ENCODE results near the gene LPP. TPM values are rescaled to one million over a fixed set of nuclear protein-coding genes. Genes with fewer than 3 reads are reported as not detected.

The LPP gene
- total RNA-seq, 6 experiments from 2014 or later: 84.1 to 121 (median 102) TPM

DNA sequence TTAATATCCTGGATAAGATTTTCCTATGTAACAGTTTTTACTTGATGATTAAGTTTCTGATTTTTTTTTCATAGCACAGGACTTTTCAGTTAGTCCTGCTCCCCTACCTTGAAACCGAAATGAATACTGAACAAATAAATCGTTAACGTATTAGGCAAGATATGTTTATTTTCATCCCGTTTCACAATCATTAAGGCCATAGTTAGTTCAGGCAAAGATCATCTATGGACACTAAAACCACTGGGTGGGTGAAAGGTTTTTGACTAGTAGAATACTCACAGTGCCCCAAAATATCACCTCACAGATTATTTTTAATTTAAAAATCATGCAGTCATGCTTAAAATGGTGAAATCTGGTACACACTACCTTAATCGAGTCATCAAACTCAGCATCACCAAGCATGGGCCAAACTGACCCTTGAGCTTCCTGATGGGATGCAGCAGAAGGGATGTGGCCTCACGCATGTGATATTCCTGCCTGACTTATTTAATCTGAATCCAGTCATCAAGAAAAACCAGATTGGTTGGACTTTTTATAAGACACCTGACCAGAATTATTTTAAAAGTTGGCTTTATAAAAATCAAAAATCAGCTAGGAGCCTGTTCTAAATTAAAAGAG, 365.0 kb downstream of the LPP start:
- TF ChIP-seq, protein P1, sequence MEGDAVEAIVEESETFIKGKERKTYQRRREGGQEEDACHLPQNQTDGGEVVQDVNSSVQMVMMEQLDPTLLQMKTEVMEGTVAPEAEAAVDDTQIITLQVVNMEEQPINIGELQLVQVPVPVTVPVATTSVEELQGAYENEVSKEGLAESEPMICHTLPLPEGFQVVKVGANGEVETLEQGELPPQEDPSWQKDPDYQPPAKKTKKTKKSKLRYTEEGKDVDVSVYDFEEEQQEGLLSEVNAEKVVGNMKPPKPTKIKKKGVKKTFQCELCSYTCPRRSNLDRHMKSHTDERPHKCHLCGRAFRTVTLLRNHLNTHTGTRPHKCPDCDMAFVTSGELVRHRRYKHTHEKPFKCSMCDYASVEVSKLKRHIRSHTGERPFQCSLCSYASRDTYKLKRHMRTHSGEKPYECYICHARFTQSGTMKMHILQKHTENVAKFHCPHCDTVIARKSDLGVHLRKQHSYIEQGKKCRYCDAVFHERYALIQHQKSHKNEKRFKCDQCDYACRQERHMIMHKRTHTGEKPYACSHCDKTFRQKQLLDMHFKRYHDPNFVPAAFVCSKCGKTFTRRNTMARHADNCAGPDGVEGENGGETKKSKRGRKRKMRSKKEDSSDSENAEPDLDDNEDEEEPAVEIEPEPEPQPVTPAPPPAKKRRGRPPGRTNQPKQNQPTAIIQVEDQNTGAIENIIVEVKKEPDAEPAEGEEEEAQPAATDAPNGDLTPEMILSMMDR (IDR thresholded peaks at IDR 0.05): no peak
- H3K4me1 Mint-ChIP-seq (ENCODE audit: low read depth): peaks cover 19% of the 10 kb centered on the region
- no peaks in the 10 kb centered on the region for H3K9me3 Mint-ChIP-seq
- no peak overlapping the region for H3K4me3 Mint-ChIP-seq
- H3K27ac Mint-ChIP-seq: no peak overlapping the region
- no peaks in the 10 kb centered on the region; the same call in 1 of the 2 replicates for H3K27me3 Mint-ChIP-seq (ENCODE audit: insufficient read depth)
- no peak for DNase-seq
- H3K36me3 Mint-ChIP-seq (ENCODE audit: low read depth): peaks cover 26% of the 10 kb centered on the region

DNA sequence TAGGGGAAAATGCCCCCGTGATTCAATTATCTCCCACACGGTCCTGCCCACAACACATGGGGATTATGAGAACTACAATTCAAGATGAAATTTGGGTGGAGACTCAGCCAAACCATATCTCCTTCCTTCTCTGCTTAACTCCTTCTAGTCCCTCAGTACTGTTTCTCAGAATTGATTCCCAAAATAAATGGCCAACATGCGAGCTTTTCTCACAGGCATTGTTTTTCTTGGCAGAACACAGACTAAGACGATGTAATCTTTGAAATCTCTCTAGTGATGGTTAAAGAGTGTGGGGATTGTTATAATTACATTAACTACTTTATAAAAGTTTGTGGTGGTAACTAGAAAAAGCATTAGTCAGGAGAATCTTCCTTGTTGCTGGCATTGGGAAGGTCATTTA, 366.5 kb downstream of the LPP start:
- no peak for DNase-seq
- no peak overlapping the region for H3K27ac Mint-ChIP-seq
- TF ChIP-seq, protein P1 (IDR thresholded peaks at IDR 0.05): no peak
- H3K27me3 Mint-ChIP-seq (ENCODE audit: insufficient read depth): no peaks in the 10 kb centered on the region; the same call in 1 of the 2 replicates
- H3K4me1 Mint-ChIP-seq (ENCODE audit: low read depth): peaks cover 24% of the 10 kb centered on the region
- peaks cover 36% of the 10 kb centered on the region for H3K36me3 Mint-ChIP-seq (ENCODE audit: low read depth)
- H3K9me3 Mint-ChIP-seq: no peaks in the 10 kb centered on the region
- no peak overlapping the region for H3K4me3 Mint-ChIP-seq

DNA sequence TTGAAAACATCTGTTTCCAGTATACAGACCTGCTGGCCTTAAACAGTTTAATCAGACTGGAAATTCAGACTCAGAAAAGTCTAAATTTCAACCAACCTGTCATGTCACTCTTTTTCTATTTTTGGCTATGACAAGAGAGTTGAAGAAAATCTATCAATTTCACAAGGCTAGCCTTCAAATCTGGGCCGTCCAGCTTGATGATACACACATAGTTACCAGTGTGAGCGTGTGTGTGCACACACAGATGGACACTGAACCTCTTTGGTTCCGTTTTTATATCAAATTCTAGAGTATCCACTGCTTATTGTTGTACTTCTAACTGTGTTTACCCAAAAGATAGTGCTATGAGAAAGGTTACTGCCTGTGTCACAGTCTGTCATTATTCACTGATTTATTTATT, 368.2 kb downstream of the LPP start:
- Mint-ChIP-seq H3K4me3 (no peak overlapping the region), H3K9me3 (no peaks in the 10 kb centered on the region), H3K4me1 (ENCODE audit: low read depth) (peaks cover 41% of the 10 kb centered on the region), H3K36me3 (ENCODE audit: low read depth) (peaks cover 46% of the 10 kb centered on the region), H3K27me3 (ENCODE audit: insufficient read depth) (no peaks in the 10 kb centered on the region; the same call in 1 of the 2 replicates), H3K27ac (no peak overlapping the region)
- TF ChIP-seq, protein P1 (IDR thresholded peaks at IDR 0.05): no peak
- DNase-seq: no peak

DNA sequence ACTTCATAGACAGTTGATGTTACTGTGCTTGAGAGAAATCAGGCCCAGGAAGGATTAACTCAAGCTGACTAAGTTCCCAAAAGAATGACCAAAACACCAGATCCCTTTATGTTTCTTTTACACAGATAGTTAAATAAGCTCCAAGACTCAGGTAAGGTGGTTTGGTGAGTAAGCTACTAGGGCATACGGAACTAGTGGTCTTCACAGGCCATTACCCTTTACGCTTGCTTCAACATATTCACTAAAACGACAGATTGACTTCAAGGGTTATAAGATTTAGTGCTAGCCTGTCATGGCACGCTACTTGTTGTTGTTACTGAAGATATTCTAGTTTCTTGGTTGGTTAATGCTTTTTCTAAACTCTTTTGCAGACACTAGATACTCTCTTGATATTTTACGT, 369.3 kb downstream of the LPP start:
- no peak overlapping the region for H3K27ac Mint-ChIP-seq
- TF ChIP-seq, protein P1 (IDR thresholded peaks at IDR 0.05): no peak
- no peaks in the 10 kb centered on the region for H3K9me3 Mint-ChIP-seq
- H3K4me1 Mint-ChIP-seq (ENCODE audit: low read depth): peaks cover 53% of the 10 kb centered on the region
- no peak overlapping the region for H3K4me3 Mint-ChIP-seq
- H3K36me3 Mint-ChIP-seq (ENCODE audit: low read depth): peaks cover 46% of the 10 kb centered on the region
- no peak for DNase-seq
- H3K27me3 Mint-ChIP-seq (ENCODE audit: insufficient read depth): no peaks in the 10 kb centered on the region

DNA sequence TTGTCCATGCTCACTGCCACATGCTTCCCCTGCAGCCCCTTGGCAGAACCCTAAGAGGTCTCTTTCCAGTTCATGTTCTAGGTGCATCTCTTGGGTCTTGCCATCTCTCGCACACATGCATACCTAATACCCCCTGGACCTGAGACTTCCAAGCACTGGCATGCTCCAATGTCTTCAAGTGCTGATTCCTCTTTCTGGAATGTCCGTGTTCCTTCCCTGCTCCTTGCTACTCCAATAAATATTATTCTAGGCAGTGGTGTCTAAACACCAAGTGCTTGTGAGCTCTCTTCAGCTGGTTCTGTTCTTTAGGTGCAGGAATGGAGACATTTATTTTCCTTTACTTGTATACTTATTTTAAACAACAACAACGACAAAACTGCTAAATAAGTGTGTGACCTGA, 370.1 kb downstream of the LPP start:
- DNase-seq: no peak
- no peaks in the 10 kb centered on the region for H3K9me3 Mint-ChIP-seq
- peaks cover 46% of the 10 kb centered on the region for H3K36me3 Mint-ChIP-seq (ENCODE audit: low read depth)
- no peak overlapping the region for H3K27ac Mint-ChIP-seq
- TF ChIP-seq, protein P1 (IDR thresholded peaks at IDR 0.05): no peak
- no peaks in the 10 kb centered on the region for H3K27me3 Mint-ChIP-seq (ENCODE audit: insufficient read depth)
- no peak overlapping the region for H3K4me3 Mint-ChIP-seq
- peaks cover 60% of the 10 kb centered on the region for H3K4me1 Mint-ChIP-seq (ENCODE audit: low read depth)

Data from HFFc6 (cell line).